Stimulated activated naive CD4-positive, alpha-beta T cell (primary cell): ENCODE data around the gene INHA.

Source experiments
- DNase-seq, 6 experiments: peaks; one replicate each; lab custom pipeline; 2025; lab: John Stamatoyannopoulos, UW

INHA gene

GRCh38 chr2:219611866-219612576, 39.9 kb downstream of the INHA start:
- DNase-seq, result no peak

GRCh38 chr2:219612577-219613286, 40.6 kb downstream of the INHA start:
- peak in 2 of 6 experiments; percentile 6 to 7 for DNase-seq

GRCh38 chr2:219613461-219614070, 41.5 kb downstream of the INHA start:
- no peak for DNase-seq

DNA sequence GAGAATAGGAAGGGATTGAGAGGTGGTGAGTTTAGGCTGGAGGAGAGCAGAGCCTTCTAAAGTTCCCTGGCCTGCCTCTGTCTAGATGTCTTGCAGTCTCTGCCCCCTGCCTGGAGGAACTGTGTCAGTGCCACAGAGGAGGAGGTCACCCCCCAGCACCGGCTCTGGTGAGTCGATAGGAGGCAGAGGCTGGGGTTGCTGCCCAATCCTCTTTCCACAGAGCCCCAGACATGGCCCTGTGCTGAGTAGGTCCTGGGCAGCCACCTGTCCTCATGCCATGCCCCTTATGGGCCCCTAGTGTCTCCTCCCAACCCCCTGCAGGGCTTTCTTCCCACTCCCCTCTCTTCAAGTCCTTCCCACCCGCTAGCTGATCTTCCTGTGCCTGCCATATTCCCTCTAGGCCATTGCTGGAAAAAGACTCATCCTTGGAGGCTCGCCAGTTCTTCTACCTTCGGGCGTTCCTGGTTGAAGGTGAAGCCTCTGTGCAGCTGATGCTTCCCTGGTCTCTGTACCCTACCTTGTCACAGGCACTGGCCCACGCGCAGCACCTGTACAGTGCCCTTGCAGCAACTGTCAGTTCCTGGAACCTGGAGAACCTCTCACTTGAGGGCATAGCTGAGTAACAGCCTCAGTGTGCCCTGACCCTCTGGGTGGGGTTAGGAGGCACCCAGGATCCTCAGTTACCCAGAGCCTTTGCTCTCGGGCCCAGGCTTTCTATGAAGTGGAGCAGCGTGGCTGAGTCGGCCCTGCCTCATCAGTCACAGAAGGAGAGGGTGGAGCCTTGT, 42.2 kb downstream of the INHA start:
- DNase-seq, result no peak

DNA sequence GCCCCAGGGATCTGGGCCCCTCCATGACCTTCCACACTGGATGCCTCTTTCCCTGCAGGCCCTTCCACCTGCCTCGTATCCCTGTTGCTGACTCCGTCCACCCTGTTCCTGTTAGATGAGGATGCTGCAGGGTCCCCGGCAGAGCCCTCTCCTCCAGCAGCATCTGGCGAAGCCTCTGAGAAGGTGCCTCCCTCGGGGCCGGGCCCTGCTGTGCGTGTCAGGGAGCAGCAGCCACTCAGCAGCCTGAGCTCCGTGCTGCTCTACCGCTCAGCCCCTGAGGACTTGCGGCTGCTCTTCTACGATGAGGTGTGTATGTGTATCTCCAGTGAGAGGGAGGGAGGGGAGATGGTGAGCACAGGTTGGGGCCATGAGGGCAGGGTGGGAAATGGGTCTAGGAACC, 42.9 kb downstream of the INHA start:
- DNase-seq, result no peak

DNA sequence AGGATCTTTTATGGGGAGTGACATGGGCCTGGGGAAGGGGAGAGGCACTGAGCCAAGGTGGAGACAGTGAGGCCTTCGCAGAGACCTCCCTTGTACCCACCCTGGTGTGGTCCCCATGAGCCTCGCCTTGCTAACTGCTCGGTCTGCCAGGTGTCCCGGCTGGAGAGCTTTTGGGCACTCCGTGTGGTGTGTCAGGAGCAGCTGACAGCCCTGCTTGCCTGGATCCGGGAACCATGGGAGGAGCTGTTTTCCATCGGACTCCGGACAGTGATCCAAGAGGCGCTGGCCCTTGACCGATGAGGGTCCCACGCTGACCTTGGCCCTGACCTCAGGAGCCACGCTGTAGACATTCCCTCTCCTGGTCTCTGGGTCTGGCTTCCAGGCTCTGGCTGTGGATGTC, 43.8 kb downstream of the INHA start:
- DNase-seq, result no peak

- DNase-seq, result no peak
Measured at GRCh38 chr2:219616550-219616949, 44.4 kb downstream of the INHA start.

DNA sequence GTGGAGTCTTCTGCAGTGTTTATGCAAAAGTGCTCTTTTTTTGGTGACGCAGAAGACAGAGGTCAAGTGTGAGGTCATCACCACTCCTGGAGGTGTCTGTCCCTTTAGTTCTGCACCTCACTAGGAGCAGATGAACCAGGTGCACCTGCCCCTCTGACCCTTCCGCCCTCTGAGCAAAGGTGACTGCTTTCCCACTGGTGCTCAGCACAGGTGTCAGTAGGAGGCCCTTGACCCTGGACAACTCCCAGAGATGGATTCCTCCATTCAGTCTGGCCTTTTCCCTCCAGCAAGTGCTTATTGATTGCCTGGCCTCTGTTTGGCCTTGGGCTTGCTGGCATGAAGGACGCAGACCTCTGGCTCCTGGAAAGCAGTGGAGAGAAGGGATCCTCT, 46.6 kb downstream of the INHA start:
- no peak for DNase-seq

DNA sequence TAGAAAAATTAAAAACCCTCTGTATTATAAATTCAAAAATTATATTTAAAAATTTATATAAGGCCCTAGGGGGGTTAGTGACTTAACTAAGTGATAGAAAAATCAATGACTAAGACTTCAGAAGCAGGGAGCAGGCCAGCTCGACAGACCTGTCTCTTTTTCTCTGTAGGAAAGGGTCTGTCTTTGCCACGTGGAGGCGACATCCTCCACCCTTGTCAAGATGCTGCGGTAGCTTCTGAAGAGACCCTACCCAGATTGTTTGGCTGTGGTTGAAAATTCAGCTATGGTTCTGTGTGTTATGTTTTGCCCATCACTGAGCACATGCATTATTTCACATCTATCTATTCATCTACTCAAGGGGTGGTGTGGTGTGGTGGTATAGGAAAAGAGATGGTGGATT, 47.1 kb downstream of the INHA start:
- DNase-seq, result no peak

GRCh38 chr2:219620546-219620945, 48.4 kb downstream of the INHA start:
- no peak for DNase-seq

GRCh38 chr2:219621935-219622334, 49.8 kb downstream of the INHA start:
- no peak for DNase-seq

DNA sequence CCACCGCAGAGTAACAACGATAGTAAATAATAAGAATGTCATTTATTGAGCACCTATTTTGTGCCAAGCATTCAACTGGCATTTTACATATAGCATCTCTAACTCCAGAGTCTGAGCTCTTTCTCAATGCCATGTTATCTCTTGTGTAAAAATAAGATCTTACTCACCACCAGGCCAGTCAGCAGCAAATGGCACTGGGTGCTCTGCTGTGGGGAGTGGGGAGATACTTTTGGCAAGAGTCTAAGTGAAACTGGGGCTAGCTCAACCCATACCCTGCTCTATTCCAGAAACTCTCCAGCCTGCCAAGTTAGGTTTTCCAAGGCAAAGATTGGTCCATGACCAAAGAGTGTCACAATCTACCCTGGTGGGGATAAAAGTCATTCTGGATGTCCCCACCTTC, 50.4 kb downstream of the INHA start:
- DNase-seq, result no peak

- DNase-seq, result no peak
Measured at GRCh38 chr2:219624565-219624964, 52.5 kb downstream of the INHA start.

GRCh38 chr2:219625179-219625578, 53.1 kb downstream of the INHA start:
- no peak for DNase-seq
